ENCODE results near the gene COA5.
"Not testable (repeated sequence)": the region's sequence is repeated elsewhere in the genome, so short reads cannot be mapped to it uniquely, and the experiment has no call there.

The COA5 gene

GRCh38 chr2:98606431-98606830, 1.9 kb downstream of the COA5 start:
- no peak for DNase-seq (ENCODE audit: low read depth)

DNA sequence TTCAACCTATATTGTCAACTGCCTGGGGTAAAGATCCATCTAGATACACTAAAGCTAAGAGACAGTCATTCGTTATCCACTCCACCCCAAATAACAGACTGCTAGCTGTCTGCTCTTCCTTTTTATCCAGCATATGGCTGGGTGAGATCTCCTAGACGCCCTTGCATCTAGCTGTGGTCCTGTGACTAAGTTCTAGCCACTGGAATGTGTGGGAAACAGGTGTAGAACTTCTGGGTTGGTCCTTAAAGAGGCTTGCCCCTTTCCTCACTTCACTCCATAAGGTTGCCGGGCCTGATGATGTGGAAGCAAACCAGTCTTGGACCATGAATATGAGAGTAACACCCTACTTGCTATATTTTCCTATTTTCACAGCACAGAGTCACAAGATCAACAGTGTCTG, 3.2 kb downstream of the COA5 start:
- no peak for DNase-seq (ENCODE audit: low read depth)

GRCh38 chr2:98604547-98604946, 3.8 kb downstream of the COA5 start:
- no peak for DNase-seq (ENCODE audit: low read depth)

DNA sequence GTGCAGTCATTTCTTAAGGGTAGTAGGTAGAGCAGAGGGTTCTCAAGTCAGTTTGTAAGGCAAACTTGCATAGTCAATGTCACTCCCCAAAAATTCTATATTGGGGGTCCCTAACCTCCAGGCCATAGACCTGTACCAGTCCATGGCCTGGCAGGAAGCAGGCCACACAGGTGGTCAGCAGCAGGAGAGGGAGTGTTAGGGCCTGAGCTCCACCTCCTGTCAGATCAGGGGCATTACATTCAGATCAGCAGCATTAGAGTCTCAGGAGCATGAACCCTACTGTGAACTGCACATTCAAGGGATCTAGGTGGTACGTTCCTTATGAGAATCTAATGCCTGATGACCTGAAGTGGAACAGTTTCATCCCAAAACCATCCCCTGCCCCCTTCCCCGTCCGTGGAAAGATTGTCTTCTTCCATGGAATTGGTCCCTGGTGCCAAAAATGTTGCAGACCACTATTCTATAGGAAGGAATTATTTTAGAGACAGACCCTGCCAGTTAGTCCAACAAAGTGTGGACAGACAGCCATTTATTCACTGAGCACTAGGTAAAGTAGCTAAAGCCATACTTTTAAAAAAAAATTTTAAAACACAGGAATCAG, 6.7 kb downstream of the COA5 start:
- no peak for DNase-seq (ENCODE audit: low read depth)

DNA sequence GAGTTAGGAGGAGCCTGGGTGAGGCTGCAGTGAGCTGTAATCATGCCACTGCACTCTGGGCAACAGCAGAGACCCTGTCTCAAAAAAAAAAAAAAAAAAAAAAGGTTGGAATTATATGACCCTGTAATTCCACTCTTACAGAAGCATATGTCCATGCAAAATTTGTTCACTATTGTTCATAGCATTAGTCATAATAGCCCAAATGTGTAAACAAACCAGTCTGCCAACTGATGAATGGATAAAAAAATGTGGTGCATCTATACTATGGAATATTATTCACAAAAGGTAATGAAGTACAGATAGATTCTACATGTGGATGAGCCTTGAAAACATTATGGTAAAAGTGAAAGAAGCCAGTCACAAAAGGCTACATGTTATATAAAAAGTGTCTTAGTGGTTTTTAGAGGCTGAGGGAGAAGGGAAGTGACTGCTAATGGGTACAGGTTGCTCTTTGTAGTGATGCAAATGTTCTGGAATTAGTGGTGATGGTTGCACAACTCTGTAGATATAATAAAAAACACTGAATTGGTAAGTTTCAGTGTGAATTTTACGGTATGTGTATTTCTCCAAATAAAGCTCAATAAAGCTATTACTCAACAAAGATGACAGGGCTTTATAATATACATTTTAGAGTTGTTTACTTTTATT, 9.4 kb downstream of the COA5 start:
- DNase-seq (ENCODE audit: low read depth), result no peak

DNA sequence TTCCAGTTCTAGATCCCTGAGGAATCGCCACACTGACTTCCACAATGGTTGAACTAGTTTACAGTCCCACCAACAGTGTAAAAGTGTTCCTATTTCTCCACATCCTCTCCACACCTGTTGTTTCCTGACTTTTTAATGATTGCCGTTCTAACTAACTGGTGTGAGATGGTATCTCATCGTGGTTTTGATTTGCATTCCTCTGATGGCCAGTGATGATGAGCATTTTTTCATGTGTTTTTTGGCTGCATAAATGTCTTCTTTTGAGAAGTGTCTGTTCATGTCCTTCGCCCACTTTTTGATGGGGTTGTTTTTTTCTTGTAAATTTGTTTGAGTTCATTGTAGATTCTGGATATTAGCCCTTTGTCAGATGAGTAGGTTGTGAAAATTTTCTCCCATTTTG, 13.6 kb downstream of the COA5 start:
- not testable (repeated sequence) for DNase-seq (ENCODE audit: low read depth)

- no peak for DNase-seq (ENCODE audit: low read depth)
Observed at GRCh38 chr2:98592565-98592964, 15.7 kb downstream of the COA5 start.

DNA sequence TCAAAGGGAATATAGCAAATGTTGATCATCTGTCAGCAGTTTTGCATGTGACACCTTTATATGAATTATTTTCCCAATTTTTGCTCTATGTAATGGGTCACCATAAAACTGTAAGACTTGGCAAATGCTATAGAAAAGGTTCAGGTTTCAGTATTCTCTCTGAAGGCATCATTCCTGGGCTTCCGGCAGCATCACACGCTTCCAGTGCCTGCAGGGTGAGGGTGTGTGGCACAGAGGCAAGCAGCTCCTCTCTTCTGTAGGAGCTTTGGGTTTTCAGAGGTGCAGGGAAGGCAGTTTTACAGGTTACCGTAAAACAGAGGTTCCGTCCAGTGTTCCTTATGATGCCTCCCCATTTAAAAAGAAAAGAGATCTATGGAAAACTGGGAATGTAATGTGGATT, 18.8 kb downstream of the COA5 start:
- DNase-seq (ENCODE audit: low read depth), result no peak

GRCh38 chr2:98588880-98589431, 19.4 kb downstream of the COA5 start:
- no peak for DNase-seq (ENCODE audit: low read depth)

- no peak for DNase-seq (ENCODE audit: low read depth)
Observed at GRCh38 chr2:98586551-98587140, 21.7 kb downstream of the COA5 start.

- DNase-seq (ENCODE audit: low read depth), result no peak
Observed at GRCh38 chr2:98585386-98585785, 22.9 kb downstream of the COA5 start.

DNA sequence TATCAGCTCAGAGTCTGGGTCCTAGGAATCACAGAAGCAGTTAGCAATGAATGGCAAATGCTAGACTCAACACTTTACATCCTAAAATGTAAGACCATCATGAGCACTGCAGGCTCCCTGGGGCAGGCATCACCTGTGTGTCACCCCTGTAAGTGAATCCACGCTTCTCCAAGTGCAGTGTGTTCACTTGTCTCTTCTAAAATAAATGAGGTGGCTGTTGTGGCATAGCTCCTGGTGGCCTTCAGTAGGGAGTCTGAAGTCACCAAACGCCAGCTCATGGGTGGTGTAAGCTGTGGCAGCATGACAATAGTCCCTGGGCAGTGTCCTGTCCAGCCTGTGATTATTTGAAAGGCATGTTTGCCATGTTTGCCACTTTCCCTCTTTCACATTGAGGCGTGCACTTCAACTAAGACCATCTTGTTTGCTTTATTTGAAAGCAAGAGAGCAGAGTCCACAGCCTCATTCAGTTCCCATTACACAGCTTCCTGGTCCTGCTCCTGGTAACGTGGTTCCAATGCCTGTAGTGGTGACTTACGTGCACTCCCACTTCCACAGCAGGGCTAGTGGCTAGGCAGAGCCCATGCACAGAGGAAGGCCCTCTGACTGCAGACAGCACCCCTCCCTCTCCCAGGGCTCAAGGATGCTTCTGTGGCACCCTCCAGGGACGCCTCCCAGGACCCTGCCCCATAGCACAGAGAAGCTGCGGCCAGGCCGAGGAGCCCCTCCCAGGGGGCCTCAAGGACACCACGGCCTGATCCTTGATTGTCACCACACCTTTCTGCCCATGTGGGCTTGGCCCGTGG, 24.3 kb downstream of the COA5 start:
- DNase-seq (ENCODE audit: low read depth), result no peak

DNA sequence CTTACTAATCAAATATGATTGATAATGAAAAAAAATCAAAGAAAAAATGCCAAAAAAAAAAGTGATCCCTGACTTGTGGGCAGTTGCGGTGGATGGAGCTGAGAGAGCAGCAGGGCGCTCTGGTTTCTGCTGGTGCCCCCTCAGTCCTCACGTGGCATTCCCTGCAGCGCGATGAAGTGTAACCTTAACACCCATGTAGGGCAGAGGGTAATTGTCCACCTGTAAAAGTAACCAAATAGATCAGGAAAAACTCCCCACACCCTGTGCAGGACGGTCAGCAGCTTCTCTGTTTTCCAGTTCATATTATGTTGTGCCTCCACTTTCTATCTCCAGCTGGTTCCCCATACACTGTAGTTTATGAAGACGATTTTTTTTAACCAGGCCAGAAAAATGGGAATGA, 25.0 kb downstream of the COA5 start:
- DNase-seq (ENCODE audit: low read depth), result no peak

GRCh38 chr2:98582523-98582922, 25.8 kb downstream of the COA5 start:
- no peak for DNase-seq (ENCODE audit: low read depth)

DNA sequence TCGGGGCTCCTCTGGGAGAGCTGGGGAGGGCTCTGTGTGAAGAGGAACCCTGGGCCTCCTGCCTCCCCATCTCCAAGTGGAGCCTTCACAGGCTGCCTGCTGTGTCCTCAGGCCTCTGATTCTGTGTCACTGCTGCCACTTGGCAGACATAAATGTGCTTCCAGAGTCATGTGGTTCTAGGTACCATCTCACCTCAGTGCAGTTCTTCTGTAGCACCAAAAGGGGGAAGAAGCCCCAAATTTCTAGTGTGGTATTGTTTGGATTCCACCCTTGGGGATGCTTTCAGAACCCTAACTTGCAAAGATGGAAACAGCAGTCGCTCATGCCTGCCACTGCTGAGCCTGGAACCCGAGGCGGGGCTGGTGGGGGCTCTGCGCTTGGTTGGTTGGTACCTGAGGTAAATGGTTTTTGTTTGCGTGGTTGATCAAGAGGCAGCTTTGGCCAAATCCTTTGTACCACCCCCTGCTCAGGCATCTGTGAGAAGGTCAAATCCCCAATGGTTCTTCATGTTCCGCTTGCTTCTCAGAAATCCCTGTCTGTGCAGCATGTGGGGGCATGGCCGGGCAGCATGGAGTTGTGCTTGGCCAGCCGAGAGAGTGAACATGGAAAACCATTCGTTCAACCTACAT, 27.5 kb downstream of the COA5 start:
- DNase-seq (ENCODE audit: low read depth), result no peak

GRCh38 chr2:98579926-98580325, 28.4 kb downstream of the COA5 start:
- no peak for DNase-seq (ENCODE audit: low read depth)

DNA sequence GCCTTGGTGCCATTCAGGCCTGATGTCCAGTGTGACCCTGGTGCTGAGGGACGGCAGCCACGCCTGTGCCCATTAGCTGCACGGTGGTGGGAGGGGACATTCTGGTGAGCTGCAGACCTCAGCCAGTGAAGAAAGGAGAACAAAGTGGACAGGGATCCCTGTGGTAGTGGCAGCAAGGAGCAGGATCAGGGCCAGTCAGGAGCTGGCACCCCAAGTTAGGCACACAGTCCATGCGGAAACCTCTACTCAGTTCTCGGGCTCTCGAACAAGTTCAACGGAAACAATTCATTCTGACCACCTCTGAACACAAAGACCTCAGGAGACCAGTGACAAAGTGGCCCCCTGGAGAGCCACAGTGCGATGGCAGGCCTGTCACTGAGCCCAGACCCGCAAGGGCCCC, 30.1 kb downstream of the COA5 start:
- DNase-seq (ENCODE audit: low read depth), result no peak

DNA sequence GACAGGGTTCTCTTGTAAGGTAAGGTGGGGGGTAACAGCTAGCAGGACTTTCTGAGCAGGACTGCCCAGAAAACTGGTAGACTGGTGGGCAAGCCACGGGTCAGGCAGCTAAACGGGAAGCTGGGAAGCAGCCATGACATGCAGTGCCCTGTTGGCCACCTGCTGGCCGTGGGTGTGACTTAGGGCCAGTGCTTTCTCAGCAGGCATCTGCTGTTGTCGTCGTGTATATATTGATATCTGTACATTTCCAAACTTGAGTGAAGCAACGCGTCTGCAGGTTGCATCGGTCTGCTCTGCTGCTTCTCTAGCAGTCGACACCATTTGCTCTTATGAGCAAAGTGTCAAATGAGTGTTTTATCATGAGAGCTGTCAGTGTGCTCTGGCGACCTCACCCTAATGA, 31.0 kb downstream of the COA5 start:
- no peak for DNase-seq (ENCODE audit: low read depth)

GRCh38 chr2:98576666-98577312, 31.5 kb downstream of the COA5 start:
- no peak for DNase-seq (ENCODE audit: low read depth)

DNA sequence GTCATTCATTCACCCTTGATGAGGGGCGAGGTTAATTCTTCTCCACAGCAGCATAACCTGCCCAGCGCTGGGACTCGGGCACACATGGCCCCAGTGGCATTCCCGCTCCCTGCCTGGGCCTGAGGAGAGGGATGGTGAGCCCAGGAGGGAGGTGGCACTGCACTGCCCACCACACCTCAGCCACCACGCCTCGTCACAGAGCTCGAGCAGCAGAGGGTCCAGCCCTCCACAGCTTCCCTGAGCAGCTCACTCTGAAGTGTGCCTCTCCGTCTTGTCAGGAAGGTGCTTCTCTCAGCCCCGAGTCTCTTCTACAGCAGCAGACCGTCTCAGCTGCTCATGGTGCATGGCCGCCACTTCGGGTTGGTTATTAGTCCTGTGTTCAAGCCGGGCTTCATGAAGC, 34.9 kb downstream of the COA5 start:
- no peak for DNase-seq (ENCODE audit: low read depth)

DNA sequence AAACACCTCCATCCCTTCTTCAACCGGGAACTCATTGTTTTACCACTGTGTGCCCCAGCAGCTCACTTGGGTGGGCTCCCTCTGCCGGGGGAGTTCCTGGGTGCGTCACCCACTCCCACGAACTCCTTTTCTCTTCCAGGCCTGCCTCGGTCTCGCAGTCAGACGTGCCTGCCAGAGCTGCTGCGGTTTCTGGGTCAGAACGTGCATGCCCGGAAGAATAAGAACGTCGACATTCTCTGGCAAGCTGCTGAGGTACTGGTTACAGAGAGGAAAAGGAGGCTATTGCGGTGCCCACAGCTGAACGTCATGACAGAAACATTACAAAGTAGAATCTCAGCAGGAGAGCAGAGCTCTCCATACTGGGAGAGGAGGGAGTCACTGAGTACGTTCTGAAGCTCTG, 35.6 kb downstream of the COA5 start:
- DNase-seq (ENCODE audit: low read depth), result no peak

- no peak for DNase-seq (ENCODE audit: low read depth)
Observed at GRCh38 chr2:98572211-98572610, 36.1 kb downstream of the COA5 start.

Measured in activated T-helper 9 cell treated with anti-CD3 and anti-CD28 coated beads, Interleukin-2, amount 50 U/mL, for 16 hours (primary cell).